Aortic smooth muscle cell (primary cell): Measurements from ENCODE around the gene NCR2. TPM values are rescaled to one million over a fixed set of nuclear protein-coding genes. Genes with fewer than 3 reads are reported as not detected.

Experiments used
- total RNA-seq: library from RNA; depleted of rRNA; stranded (reverse); fragments of >200 nt; gene quantifications from 2 replicates; pipeline ENCODE4 v1.2.3, GENCODE V29; 2014

NCR2 gene
- total RNA-seq: not detected in 2 replicates

GRCh38 chr6:41335296-41335695 lies at the start of gene NCR2:
TSS of gene NCR2 (plus strand) at chr6:41335608. CDS start at chr6:41335877, 269 bp downstream.

GRCh38 chr6:41286544-41287346 lies 48.7 kb upstream of the NCR2 start, which contains the start of gene TREM1:
TSS of gene TREM1 (minus strand) at chr6:41286682. CDS start at chr6:41286655, 27 bp downstream.

Other genes starting within 250 kb of the NCR2 start
- not detected in 2 replicates for gene TREML1, start 181.3 kb upstream of the NCR2 start, total RNA-seq
- gene TREM2, start 172.5 kb upstream of the NCR2 start, total RNA-seq: not detected in 2 replicates
- not detected in 2 replicates for gene TREML2, start 134.5 kb upstream of the NCR2 start, total RNA-seq
- gene TREML4, start 107.3 kb upstream of the NCR2 start, total RNA-seq: not detected in 2 replicates
- gene TREM1, start 48.9 kb upstream of the NCR2 start, total RNA-seq: 0.19 and 0.66 TPM in 2 replicates
- 1.6 TPM in 2 replicates for gene FOXP4, start 210.8 kb downstream of the NCR2 start, total RNA-seq